ENCODE measurements around the gene RBM39.
"Not testable (repeated sequence)": the region's sequence is repeated elsewhere in the genome, so short reads cannot be mapped to it uniquely, and the experiment has no call there.

DNA sequence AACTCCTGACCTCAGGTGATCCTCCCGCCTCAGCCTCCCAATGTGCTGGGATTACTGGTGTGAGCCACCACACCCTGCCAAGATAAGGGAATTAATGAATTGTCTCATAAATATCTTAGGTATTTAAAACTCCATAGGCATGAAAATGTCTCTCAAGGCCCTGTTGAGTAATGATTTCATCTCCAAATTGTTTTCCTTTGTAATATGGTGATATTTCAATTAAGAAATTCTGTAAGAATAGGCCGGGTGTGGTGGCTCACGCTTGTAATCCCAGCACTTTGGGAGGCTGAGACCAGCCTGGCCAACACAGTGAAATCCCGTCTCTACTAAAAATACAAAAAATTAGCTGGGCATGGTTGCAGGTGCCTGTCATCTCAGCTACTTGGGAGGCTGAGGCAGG lies 43.5 kb upstream of the RBM39 start:
- not testable (repeated sequence) for TF ChIP-seq ZZZ3 (IDR thresholded peaks at IDR 0.05; ENCODE audit: control insufficient read depth, insufficient read length, low read depth); NR2F1 (conservative IDR thresholded peaks at IDR 0.05); NFIC (IDR thresholded peaks at IDR 0.05; ENCODE audit: low read depth, low read length); CTCF (IDR thresholded peaks at IDR 0.05 in 2 of 3, conservative IDR thresholded peaks at IDR 0.05 in 1 of 3; ENCODE audit: control insufficient read depth in 2 of 3, extremely low read depth in 1 of 3, insufficient read depth in 1 of 3, low read depth in 3 of 3, low read length in 3 of 3); RELA (IDR thresholded peaks at IDR 0.05; ENCODE audit: borderline replicate concordance, partially characterized antibody); FOXM1 (IDR thresholded peaks at IDR 0.05; ENCODE audit: low read depth, low read length); SIN3A (IDR thresholded peaks at IDR 0.05; ENCODE audit: low read depth, low read length); KAT2A (conservative IDR thresholded peaks at IDR 0.05; ENCODE audit: control insufficient read depth, low read depth, low read length); POLR2AphosphoS5 (IDR thresholded peaks at IDR 0.05; ENCODE audit: low read length); CHD4 (IDR thresholded peaks at IDR 0.05); BCL3 (IDR thresholded peaks at IDR 0.05; ENCODE audit: borderline replicate concordance, insufficient read depth, low read depth, low read length, poor library complexity, severe bottlenecking); POLR2A (IDR thresholded peaks at IDR 0.05; ENCODE audit: low read depth, low read length); EP300 (IDR thresholded peaks at IDR 0.05; ENCODE audit: borderline replicate concordance in 1 of 2, control insufficient read depth in 1 of 2, low read depth in 2 of 2, low read length in 2 of 2); CREB1 (IDR thresholded peaks at IDR 0.05; ENCODE audit: low read depth)

Measured in GM12878 (cell line).